ENCODE data around the gene ATXN1.

DNA sequence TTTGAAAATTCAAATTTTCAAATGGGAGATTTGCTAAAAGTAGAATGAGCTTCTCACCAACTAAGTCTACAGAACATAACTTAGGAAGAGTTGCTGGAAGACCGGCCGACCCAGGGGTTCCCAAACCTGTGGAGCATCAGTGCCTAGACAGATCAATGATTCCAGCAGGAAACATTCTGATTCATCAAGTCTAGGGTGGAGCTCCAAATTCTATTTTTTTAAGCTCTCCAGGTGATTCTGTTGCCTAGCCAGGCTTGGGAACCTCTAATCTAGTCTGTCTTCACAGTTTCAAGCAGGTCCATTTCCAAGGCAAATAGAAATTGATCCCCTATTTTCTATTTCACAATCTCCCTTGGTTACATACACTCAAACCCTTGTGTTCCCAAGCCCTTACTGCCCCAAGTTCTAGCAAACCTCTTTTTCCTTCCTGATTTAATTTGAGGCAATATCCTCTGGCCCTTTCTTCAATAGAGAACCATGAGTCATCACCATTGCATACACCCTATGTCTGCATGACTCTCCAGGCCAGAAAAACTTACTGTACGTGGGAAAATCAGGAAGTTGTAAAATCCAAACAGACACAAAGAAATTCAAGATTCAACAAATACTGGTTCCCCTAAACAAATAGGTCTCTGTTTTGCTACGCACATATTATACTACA is 8.9 kb downstream of the ATXN1 start:
- no peak for TF ChIP-seq POLR2A (IDR thresholded peaks at IDR 0.05)
- TF ChIP-seq, protein P1, sequence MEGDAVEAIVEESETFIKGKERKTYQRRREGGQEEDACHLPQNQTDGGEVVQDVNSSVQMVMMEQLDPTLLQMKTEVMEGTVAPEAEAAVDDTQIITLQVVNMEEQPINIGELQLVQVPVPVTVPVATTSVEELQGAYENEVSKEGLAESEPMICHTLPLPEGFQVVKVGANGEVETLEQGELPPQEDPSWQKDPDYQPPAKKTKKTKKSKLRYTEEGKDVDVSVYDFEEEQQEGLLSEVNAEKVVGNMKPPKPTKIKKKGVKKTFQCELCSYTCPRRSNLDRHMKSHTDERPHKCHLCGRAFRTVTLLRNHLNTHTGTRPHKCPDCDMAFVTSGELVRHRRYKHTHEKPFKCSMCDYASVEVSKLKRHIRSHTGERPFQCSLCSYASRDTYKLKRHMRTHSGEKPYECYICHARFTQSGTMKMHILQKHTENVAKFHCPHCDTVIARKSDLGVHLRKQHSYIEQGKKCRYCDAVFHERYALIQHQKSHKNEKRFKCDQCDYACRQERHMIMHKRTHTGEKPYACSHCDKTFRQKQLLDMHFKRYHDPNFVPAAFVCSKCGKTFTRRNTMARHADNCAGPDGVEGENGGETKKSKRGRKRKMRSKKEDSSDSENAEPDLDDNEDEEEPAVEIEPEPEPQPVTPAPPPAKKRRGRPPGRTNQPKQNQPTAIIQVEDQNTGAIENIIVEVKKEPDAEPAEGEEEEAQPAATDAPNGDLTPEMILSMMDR (IDR thresholded peaks at IDR 0.05): no peak

All from testis (tissue), 2 donors.